Measurements from ENCODE around the gene POLA1.
A peak's percentile ranks its signal among the peaks of the same experiment; 100 is the strongest.

The POLA1 gene

GRCh38 chrX:24954732-24955131, 261.0 kb downstream of the POLA1 start:
- Histone ChIP-seq H3K9ac (ENCODE audit: low read length) (no peak overlapping the region), H3F3A (ENCODE audit: insufficient read depth, low read length) (0 out of 2 replicates have a peak, but pooled peaks cover 5% of the 10 kb centered on the region), H3K9me3 (replicated peaks; ENCODE audit: insufficient read depth, low read length) (no peaks in the 10 kb centered on the region), H4K20me1 (ENCODE audit: insufficient read depth, low read length) (no peaks in the 10 kb centered on the region), H3K4me1 (ENCODE audit: low read length) (peaks cover 20% of the 10 kb centered on the region), H3K4me3 (ENCODE audit: low read length) (no peak overlapping the region), H3K79me2 (ENCODE audit: low read length) (no peaks in the 10 kb centered on the region), H3K4me2 (ENCODE audit: low read depth, low read length) (peak overlapping the region; percentile 7; the same call in 1 of the 2 replicates), H3K27ac (ENCODE audit: low read length) (peak overlapping the region; percentile 30; the same call in 1 of the 2 replicates), H3K27me3 (replicated peaks; ENCODE audit: insufficient read depth, low read length) (no peaks in the 10 kb centered on the region), H3K9me2 (replicated peaks; ENCODE audit: insufficient read depth, low read length) (no peaks in the 10 kb centered on the region), H3K36me3 (replicated peaks; ENCODE audit: insufficient read depth, low read length) (no peaks in the 10 kb centered on the region), H2AFZ (ENCODE audit: low read length) (no peak overlapping the region)
- peak; percentile 52 for DNase-seq
- TF ChIP-seq CTCF (IDR thresholded peaks at IDR 0.05; ENCODE audit: low read length) (no peak), EZH2phosphoT487 (IDR thresholded peaks at IDR 0.05; ENCODE audit: low read length) (no peak), EZH2 (optimal IDR thresholded peaks at IDR 0.05; ENCODE audit: low read depth, low read length) (no peak)

- H4K20me1 ChIP-seq (ENCODE audit: insufficient read depth, low read length) = no peaks in the 10 kb centered on the region
Measured at GRCh38 chrX:24955372-24955930, 261.7 kb downstream of the POLA1 start.

GRCh38 chrX:24956828-24957227, 263.1 kb downstream of the POLA1 start:
- Histone ChIP-seq H3K4me2 (ENCODE audit: low read depth, low read length) (no peak overlapping the region), H4K20me1 (ENCODE audit: insufficient read depth, low read length) (no peaks in the 10 kb centered on the region), H3K9ac (ENCODE audit: low read length) (no peak overlapping the region), H2AFZ (ENCODE audit: low read length) (no peak overlapping the region), H3K27ac (ENCODE audit: low read length) (no peak overlapping the region), H3K4me1 (ENCODE audit: low read length) (peaks cover 20% of the 10 kb centered on the region), H3F3A (ENCODE audit: insufficient read depth, low read length) (0 out of 2 replicates have a peak, but pooled peaks cover 5% of the 10 kb centered on the region), H3K4me3 (ENCODE audit: low read length) (no peak overlapping the region), H3K36me3 (replicated peaks; ENCODE audit: insufficient read depth, low read length) (no peaks in the 10 kb centered on the region), H3K9me3 (replicated peaks; ENCODE audit: insufficient read depth, low read length) (no peaks in the 10 kb centered on the region), H3K9me2 (replicated peaks; ENCODE audit: insufficient read depth, low read length) (no peaks in the 10 kb centered on the region), H3K79me2 (ENCODE audit: low read length) (no peaks in the 10 kb centered on the region), H3K27me3 (replicated peaks; ENCODE audit: insufficient read depth, low read length) (no peaks in the 10 kb centered on the region)
- DNase-seq = no peak
- no peak for TF ChIP-seq EZH2 (optimal IDR thresholded peaks at IDR 0.05; ENCODE audit: low read depth, low read length)

More at GRCh38 chrX:24955372-24955930, 261.7 kb downstream of the POLA1 start:
- Histone ChIP-seq H3K9me3 (replicated peaks; ENCODE audit: insufficient read depth, low read length) (no peaks in the 10 kb centered on the region), H3K27me3 (replicated peaks; ENCODE audit: insufficient read depth, low read length) (no peaks in the 10 kb centered on the region), H3K36me3 (replicated peaks; ENCODE audit: insufficient read depth, low read length) (no peaks in the 10 kb centered on the region), H3K79me2 (ENCODE audit: low read length) (no peaks in the 10 kb centered on the region), H3K9me2 (replicated peaks; ENCODE audit: insufficient read depth, low read length) (no peaks in the 10 kb centered on the region), H3K27ac (ENCODE audit: low read length) (no peak overlapping the region; the same call in 1 of the 2 replicates), H3K4me2 (ENCODE audit: low read depth, low read length) (no peak overlapping the region), H3K4me3 (ENCODE audit: low read length) (no peak overlapping the region), H3F3A (ENCODE audit: insufficient read depth, low read length) (0 out of 2 replicates have a peak, but pooled peaks cover 5% of the 10 kb centered on the region), H3K4me1 (ENCODE audit: low read length) (peaks cover 20% of the 10 kb centered on the region), H2AFZ (ENCODE audit: low read length) (no peak overlapping the region), H3K9ac (ENCODE audit: low read length) (no peak overlapping the region)
- no peak for TF ChIP-seq EZH2phosphoT487 (IDR thresholded peaks at IDR 0.05; ENCODE audit: low read length)
- no peak for TF ChIP-seq EZH2 (optimal IDR thresholded peaks at IDR 0.05; ENCODE audit: low read depth, low read length)
- no peak for TF ChIP-seq CTCF (IDR thresholded peaks at IDR 0.05; ENCODE audit: low read length)
- no peak for DNase-seq

GRCh38 chrX:24961809-24962208, 268.1 kb downstream of the POLA1 start:
- TF ChIP-seq EZH2 (optimal IDR thresholded peaks at IDR 0.05; ENCODE audit: low read depth, low read length) (no peak), EZH2phosphoT487 (IDR thresholded peaks at IDR 0.05; ENCODE audit: low read length) (no peak), CTCF (IDR thresholded peaks at IDR 0.05; ENCODE audit: low read length) (no peak)
- Histone ChIP-seq H3K79me2 (ENCODE audit: low read length) (no peaks in the 10 kb centered on the region), H3F3A (ENCODE audit: insufficient read depth, low read length) (no peaks in the 10 kb centered on the region), H4K20me1 (ENCODE audit: insufficient read depth, low read length) (no peaks in the 10 kb centered on the region), H2AFZ (ENCODE audit: low read length) (no peak overlapping the region), H3K36me3 (replicated peaks; ENCODE audit: insufficient read depth, low read length) (no peaks in the 10 kb centered on the region), H3K4me3 (ENCODE audit: low read length) (no peak overlapping the region), H3K27me3 (replicated peaks; ENCODE audit: insufficient read depth, low read length) (no peaks in the 10 kb centered on the region), H3K4me1 (ENCODE audit: low read length) (no peaks in the 10 kb centered on the region), H3K9ac (ENCODE audit: low read length) (no peak overlapping the region), H3K4me2 (ENCODE audit: low read depth, low read length) (no peak overlapping the region), H3K27ac (ENCODE audit: low read length) (no peak overlapping the region), H3K9me3 (replicated peaks; ENCODE audit: insufficient read depth, low read length) (no peaks in the 10 kb centered on the region), H3K9me2 (replicated peaks; ENCODE audit: insufficient read depth, low read length) (no peaks in the 10 kb centered on the region)
- DNase-seq = no peak

Measured in MM.1S (cell line).